Hematopoietic multipotent progenitor cell treated with erythropoietin and hydrocortisone succinate and interleukin-3 and kit ligand, for 4 days (in vitro differentiated cells): ENCODE measurements around the gene ADGRL3.

Experiments
- DNase-seq: peaks from one replicate; pipeline ENCODE4 v3.0.0-alpha.2; 2015

Gene ADGRL3

DNA sequence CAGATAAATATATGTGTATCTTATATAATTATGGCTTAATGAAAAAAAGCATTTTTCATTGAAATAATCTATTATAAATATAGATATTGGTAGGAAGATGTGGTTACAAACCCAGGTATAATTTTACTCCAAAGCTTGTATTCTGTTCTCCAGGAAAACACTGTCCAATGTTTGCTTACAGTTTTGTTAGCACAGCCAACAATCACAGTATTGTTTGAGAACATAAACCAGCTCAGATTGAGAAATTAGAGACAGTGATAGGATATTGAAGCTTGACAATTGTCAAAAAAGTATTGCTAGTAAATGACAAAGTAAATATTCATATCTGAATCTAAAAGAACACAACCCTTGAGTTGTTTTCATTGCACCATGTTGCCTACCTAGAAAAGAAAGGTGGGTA lies 228.8 kb downstream of the ADGRL3 start:
- DNase-seq: no peak

DNA sequence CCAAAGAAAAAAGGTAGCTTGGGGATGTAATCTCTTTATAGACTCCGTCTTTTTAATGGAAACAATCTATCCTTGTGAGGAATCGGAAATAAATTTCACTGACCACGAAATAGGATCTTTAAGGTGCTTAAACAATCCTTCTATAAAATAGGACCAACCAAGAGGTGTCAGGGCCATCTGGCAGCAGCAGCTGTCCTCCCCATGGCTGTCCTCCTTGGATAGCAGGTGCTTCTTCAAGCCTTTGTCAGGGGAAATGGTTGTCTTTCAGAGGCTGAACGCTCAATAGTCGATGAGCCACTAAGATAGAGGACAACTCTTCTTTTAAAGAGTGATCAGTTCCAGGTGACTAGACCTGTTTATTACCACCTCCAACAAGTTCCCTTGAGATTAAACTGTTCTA lies 231.0 kb downstream of the ADGRL3 start:
- DNase-seq: no peak

DNA sequence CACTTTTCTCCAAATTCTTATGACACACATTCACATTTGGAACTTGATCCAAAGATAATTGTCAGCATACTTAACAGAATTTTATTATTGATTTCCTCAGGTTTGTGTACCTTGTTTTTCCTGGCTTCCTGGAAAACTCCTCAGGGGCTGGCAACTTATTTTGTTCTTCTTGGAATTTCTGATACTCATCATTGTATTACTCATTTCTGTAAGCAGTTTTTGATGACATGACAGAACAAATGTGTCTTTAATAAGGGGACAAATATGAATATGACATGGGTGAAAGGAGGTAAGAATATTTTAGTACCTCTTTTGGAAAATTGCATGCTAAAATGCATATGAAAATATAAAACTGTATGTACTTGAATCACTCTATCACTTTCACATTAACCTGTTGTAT lies 237.8 kb downstream of the ADGRL3 start:
- DNase-seq: no peak

DNA sequence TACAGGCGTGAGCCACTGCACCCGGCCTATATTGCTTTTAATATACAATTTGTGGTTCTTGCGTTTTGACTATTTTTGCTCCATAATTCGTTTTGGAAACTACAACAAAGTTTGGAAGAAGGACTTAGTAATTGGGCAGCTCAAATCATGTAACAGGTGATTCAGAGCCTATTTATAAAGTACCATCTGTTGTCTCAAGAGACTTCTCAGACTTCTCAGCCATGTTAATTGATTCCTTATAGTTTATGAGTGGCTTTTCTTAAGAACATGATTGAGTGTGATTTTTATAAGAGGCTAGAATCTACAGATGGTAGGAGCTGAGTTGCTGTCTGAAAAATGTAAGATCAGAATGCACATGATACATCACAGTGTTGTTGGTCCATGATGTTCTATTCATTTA lies 240.2 kb downstream of the ADGRL3 start:
- no peak for DNase-seq

DNA sequence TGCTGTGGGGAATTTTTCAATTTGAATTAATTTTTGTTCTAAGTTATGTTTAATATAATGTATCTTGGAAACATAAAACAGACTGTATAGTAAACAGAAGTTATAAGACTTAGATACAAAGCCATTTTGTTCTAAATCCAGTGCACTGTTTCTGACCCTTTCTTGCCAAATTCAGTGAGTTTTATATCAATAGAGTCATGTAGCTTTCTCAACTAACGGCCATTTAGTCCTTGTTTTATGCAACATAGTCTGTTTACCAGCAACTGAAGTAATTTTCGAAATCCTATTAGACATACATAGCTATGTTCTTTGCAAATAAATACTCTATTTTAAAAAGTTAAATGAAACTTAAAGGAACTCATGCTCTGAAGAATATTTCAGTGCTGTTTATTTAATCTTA lies 242.8 kb downstream of the ADGRL3 start:
- DNase-seq: no peak

DNA sequence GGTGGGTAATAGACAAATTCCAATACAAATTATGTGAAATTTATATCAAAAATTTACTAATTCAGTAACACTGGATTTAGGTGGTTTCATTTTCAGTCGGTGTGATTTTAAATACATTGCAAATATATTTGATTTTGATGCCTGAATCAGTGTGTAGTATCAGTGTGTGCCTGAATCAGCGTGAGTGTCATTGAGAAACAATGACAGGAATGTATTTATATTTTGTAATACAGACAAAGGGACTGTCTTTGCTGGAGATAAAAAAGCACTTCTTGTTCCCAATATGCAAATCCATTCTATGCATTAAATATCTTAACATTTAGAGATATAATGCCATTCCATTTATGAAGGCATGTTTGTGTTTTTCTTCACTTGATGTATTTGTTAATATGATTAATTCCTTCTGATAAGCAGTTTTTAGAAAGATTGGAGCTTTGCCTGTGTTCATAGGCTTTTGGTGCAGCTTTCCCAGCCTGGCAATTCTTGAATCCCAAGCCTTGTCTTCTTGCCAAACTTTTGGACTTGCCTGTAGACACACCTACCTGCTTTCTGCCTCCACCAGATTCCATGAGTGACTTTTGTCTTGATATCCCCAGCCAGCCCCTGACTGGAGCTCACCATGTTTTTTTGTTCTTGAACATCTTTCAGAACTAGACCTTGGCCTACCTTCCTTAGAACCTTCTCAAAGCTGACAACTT lies 243.8 kb downstream of the ADGRL3 start:
- no peak for DNase-seq

DNA sequence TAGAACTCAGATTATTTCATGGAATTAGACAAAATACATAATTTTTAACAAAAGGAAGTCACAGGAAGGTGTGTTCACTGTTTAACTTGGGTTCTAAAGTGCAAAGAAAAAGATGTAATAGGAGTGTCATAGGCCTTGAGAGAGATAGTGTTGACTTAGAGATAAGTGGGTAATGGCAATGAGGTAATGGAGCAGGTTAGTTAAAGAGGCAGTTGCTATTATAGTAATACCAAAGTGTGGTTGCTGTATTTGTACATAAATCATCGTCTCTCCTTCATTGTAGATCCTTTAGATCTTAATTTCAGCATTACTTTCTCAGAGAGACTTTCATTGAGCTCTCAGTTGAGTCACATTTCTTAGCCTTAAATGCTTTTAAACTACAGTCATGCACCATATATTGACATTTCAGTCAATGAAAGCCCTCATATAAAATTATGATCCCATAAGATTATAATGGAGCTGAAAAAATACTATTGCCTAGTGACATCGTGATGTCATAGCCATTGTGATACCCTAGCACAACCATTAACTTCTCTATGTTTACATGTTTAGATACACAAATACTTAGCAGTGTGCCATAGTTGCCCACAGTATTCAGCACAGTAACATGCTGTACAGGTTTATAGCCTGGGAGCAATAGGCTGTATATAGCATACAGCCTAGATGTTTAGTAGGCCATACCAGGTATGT lies 245.4 kb downstream of the ADGRL3 start:
- DNase-seq: no peak

DNA sequence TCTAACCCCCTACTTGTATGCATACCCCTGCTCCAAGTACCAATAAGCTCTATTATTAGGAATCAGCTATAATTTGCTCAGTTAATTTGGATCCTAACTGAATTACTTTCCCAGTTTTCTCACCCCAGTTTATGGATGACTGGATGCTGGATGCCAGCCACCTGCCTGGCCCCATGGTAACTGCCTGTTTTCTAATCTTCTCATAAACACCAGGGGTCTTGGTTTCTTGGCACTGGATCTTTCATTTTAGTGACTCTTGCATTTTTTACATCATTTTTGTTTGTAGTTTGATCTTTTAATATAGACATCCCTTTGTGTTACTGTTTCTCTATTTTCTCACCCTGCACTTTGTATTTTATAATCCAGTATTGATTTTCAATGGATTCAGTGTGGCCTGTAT lies 246.8 kb downstream of the ADGRL3 start:
- no peak for DNase-seq

DNA sequence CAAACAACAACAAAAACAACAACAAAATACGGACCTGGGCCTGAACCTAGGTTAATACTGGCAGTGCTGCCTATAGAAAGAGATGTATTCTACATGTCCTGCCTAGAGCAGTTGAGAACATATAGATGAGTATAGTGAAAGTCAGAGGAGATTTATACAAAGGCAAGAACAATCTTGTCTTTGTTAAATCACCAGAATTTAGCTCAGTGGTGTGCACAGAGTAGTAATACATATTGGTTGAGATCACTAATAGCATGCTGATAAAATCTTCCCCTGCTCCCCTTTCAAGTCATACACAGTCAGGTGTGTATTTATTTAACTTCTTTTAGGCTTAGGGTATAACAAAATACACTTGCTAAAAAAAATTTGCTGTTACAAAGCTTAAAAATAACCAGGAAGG lies 247.8 kb downstream of the ADGRL3 start:
- DNase-seq: no peak

DNA sequence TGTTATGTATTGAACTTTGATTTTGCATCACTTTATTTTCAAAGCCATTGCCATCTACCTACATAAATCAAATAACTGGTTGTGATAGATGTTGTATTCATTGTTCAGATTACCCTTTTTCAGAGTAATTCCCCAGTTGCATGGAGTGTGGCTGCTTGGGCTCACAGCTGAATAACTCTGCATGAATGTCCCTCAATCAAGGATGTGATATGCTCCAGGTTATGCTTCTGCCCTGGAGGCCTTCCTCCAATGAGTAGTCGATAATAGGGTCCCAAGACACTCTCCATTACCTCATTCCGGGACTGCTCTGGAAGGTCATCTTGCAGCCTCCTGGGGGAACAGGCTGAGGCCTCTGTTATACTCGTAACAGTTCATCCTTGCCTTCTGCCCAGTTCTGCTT lies 251.8 kb downstream of the ADGRL3 start:
- no peak for DNase-seq

DNA sequence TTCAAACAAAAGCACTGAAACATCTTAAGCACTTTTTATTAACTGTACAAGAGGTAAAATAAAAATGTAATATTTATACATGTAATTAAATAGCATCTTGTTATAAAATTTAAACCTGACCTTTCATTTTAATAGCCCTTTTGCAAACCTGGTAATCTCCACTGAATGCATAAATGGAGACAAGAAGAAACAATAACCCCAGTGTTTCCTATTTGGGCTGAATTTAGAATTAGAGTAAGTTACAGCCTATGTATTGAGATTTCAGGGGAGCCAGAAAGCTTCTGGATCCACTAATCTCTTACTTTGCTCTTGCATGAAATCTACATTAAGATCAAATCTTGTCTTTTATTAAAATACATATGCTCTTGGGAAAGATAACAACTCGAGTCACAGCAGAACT lies 261.8 kb downstream of the ADGRL3 start:
- DNase-seq: no peak

DNA sequence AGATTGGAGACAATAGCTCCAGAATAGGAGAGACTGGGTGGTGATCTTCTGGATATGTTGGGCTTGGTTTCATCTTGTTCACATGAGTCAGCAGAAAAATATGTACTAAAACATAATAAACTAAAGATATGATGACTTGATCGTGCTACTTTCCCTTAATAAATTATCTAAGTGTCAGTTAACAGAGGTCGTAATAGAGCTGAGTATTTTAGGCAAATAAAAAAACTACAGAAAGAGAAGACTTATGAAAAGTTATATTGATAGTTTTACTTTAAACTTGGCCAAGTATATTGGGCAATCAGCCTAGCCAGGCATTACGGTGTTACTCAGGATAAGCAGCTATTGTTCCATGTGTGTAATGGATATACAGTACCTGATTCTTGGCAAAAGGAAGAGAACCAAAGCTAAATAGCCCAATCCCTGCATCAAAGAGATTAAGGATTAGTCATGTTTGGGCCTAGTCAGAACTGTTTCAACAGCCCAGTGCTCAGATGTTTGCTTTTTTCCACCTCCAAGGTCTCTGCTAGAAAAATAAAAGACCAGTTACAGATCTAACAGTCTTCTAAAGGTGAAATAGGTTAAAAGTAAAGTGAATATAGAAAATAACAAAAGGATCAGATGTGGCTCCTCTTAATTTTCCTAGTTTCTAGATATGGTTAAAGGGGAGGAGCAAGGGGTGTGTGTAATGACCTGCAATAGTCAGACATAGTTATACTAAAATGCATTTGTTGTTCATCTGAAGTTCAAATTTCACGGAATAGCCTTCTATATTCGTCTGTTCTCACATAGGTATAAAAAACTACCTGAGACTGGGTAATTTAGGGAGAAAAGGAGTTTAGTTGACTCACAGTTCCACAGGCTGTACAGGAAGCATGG lies 262.6 kb downstream of the ADGRL3 start:
- DNase-seq: no peak

DNA sequence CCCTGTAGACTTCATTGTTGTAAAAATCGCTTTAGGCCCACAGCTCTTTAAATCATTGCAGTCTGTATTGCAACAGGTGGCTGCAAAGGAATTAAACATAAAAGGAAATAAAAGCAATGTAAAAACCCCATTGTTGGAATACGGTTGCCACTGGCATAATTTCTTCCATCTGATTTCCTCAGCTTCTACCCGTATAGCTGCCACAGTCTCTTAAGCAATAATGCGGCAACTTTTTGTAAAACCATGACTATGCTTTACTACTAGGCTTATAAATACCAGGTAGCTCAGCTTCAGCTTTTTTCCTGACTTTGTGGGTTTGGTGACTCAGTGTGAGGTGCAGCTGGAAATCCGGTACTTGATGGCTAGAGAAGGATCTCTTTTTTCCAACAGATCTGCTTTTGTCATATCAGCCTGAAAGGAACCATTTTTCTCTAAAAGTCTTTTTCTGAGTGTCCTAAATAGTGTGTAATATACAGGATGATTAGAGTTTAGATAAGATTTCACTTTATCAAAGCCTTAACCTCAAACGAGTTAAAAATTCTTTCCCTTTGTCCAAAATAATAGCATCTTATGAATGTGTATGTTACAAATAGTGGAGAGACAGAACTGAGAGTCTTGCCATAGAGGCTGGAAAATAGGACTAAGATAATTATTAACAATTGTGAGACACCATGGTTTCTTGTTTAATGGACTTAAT lies 268.0 kb downstream of the ADGRL3 start:
- DNase-seq: peak; percentile 4

DNA sequence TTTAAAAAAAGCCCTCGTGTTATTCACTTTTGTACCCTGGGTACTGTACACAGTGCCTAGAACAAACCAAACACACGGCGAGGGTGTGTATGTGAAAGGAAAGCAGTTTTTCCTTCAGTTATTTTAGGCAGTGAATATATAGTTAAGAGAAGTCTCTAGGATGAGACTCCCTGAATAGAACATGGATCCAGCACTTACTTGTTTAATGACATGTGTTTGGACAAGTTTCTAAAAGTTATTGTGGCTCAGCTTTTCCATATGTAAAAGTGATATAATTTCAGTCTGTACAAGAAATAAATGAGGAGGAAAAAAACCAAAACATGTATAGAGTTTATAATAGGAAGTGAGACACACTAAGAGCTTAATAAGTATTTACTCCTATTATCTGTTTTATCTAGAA lies 273.2 kb downstream of the ADGRL3 start:
- no peak for DNase-seq

DNA sequence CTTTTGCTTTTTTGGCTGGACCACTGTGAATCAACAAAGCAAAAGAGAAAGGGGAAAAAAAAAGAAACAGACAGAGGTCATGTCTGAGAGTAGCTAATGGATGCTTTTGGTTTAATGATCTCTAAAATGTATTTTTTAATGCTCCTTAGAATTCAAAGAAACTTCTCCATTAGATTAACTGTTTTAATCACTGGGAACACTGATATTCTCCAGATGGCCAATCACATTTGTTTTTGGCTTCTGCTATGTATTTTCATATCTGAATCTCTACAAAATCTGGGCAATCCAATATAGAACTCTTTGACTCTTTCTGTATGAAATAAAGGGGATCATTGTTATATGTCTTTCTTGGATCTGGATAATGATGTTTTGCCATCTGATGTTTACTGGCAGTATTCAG lies 278.2 kb downstream of the ADGRL3 start:
- no peak for DNase-seq

DNA sequence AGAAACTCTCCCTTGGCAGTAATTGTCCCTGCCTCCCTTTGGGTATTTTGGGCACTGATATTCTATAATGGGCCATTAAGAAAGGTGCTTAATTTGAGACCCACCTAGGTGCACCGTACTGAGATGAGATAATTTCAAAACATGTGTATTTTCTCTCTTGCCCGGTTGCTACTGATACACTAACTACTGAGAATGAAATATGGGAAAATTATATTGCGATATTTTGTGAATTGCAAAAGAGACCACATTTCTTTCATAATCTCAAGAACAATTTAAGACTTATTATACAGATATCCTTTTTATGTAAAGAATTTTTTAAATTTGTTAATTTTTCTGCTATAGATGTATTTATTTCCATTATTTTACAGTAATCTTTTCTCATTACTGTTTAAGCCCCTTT lies 284.9 kb downstream of the ADGRL3 start:
- DNase-seq: no peak

DNA sequence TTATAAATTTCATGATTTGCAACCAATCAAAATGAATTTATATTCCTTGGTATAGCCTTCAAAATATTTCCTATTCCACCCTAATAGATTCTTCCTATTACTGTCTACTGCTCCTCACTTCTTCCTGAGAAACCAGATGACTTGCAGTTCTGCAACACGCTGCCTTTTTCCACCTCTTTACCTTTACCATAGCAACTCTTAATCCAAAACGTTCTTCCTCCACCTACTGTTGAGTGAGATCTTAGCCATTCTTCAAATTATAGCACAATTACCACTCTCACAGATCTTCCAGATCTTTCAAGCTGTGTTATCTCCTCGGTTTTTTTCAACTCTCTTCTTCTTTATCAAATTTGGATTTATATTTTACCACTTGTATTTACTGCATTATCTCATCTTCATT lies 289.8 kb downstream of the ADGRL3 start:
- DNase-seq: no peak

DNA sequence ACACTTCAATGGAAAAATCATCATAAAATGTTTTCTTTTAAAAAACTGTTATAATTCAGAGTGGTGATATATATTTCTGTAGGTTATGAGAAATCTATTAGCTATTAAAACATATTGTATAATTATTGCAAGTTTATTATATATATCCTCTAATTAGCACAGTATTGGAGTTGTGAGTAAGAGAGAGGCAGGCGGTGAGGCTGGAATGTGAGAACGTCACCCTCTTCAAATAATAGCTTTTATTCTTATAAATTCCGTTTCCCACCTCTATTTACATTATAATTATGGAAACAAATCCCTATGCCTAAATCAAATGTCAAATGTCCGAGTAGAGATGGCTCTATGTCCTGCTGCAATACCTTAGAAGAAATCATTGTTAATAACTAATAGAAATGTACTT lies 292.9 kb downstream of the ADGRL3 start:
- no peak for DNase-seq

DNA sequence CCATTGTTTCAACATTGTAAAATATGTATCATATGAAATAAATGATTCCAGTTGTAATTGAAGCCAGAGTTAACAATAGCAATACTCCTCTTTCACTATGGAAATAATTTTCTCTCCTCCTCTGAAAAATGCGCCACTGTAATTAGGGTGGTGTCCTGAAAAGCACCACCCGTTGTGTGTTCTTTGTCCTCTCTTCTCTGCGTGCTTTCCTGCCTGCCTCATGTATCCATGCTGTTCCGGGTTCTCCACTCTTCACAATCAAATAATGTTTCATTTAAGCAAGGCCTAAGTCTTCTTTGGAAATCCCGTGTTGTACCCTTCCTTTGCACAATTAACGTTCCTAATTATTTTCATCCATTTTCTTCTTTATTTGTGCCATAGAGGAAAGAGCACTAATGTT lies 293.3 kb downstream of the ADGRL3 start:
- no peak for DNase-seq

DNA sequence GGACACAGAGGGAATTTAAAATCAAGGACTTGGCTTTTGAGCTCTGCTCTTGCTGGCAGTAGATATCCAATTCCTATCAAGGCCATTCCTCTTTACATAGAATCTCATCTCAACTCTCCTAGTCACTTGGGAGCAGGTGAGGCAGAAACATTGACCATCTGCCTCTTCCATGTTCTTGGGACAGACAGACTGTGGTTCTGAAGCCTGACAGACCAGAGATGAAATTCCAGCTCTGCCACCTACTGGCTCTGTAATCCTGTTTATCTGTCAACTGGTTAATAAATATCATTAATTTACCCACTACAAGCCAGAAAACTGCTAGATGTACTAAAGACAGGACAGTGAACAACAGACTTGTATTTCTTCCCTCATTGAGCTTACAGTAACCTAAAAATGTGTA lies 300.8 kb downstream of the ADGRL3 start:
- no peak for DNase-seq

DNA sequence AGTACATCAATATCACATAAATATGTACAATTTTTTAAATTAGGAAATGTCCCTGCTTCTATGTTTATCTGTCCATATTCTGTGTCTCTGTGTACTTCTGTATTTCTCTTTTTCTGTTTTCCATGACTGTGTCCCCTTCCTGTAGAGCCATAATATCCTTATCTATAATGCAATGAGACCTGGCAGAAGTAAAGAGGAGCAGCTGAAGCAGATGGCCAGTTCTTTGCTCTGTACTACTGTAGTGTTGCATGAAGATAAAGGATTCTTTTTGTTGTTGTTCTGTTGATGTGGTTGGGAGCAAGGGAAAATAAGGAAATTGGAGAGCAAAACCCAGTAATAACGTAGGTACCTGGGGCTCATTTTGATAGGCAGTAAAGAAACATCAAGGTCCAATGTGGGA lies 301.7 kb downstream of the ADGRL3 start:
- DNase-seq: no peak

DNA sequence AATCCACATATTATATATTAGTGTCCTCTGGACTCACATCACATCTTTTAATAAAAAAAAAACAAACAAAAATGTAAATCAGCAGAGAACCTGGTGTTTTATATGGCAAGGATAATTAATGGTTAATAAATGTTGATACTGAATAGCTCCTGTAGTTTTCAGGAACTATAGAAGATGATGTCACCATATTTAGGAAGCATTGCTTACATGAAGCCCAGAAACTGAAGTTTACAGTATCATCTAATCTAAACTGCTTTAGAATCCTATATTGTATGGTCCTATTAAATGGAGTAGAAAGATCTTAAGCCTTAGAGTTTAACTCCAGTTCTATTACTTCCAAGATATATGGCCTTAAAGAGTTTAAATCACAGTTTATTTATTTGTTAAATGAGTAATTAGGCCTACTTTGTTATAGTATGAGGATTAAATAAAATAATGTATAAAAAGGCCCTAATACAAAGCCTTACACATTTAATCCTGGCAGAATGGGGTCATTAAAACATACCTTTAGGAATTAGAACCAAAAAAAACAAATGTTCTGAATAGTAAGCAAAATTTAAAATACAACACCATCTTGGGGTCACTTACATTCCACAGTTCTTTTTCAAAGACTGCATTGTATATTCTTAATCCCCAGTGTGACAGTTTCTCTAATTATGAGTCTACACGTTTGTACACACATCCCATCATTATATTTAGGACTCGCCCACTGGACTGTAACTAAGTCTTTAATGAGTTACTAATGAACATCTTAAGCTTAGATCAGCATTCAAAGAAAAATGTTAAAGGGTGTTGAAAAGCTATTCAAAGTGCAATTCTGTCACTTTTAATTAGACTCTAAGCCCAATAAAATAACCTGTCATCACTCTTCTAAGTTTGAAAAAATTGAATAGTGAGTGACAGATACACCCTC lies 305.9 kb downstream of the ADGRL3 start:
- no peak for DNase-seq
